Immature natural killer cell (primary cell): ENCODE results near the gene TUBB3. TPM values are rescaled to one million over a fixed set of nuclear protein-coding genes. Genes with fewer than 3 reads are reported as not detected.
"Not testable (repeated sequence)": the region's sequence is repeated elsewhere in the genome, so short reads cannot be mapped to it uniquely, and the experiment has no call there.

ENCODE experiments used
- DNase-seq, 3 donors: peaks; one replicate each; pipeline ENCODE4 v3.0.0; 2022; ENCODE audit warnings: mixed read lengths in 1 of 3
- H3K27ac Mint-ChIP-seq, 6 donors: one replicate each; pipeline ENCODE4 v1.8.0; 2020; ENCODE audit warnings: mixed read lengths in 6 of 6, mild to moderate bottlenecking in 5 of 6, inconsistent platforms in 4 of 6, moderate library complexity in 3 of 6
- H3K27me3 Mint-ChIP-seq, 3 donors: one replicate each; pipeline ENCODE4 v1.8.0; 2020 to 2021; ENCODE audit warnings: low read depth in 3 of 3, mild to moderate bottlenecking in 3 of 3, mixed read lengths in 3 of 3, moderate library complexity in 3 of 3, inconsistent platforms in 1 of 3
- H3K36me3 Mint-ChIP-seq, 3 donors: one replicate each; pipeline ENCODE4 v1.8.0; 2020; ENCODE audit warnings: mixed read lengths in 3 of 3, inconsistent platforms in 2 of 3, mild to moderate bottlenecking in 2 of 3
- H3K4me1 Mint-ChIP-seq, 2 donors: one replicate each; pipeline ENCODE4 v1.8.0; 2020; ENCODE audit warnings: inconsistent platforms in 2 of 2, mild to moderate bottlenecking in 2 of 2, mixed read lengths in 2 of 2, moderate library complexity in 1 of 2
- H3K4me3 Mint-ChIP-seq, 5 donors: one replicate each; pipeline ENCODE4 v1.8.0; 2020; ENCODE audit warnings: mild to moderate bottlenecking in 5 of 5, mixed read lengths in 5 of 5, inconsistent platforms in 3 of 5, moderate library complexity in 3 of 5
- H3K9me3 Mint-ChIP-seq, 6 donors: one replicate each; pipeline ENCODE4 v1.8.0; 2020; ENCODE audit warnings: mild to moderate bottlenecking in 6 of 6, mixed read lengths in 6 of 6, inconsistent platforms in 4 of 6, moderate library complexity in 3 of 6
- polyA plus RNA-seq, 3 donors: library from polyadenylated mRNA; unstranded; fragments of 300-500 nt; fragmentation: Illumina TruSeq; gene quantifications; one replicate each; pipeline ENCODE4 v1.2.3, GENCODE V29; 2021

The TUBB3 gene
- polyA plus RNA-seq, 3 donors from 2014 or later = not detected

GRCh38 chr16:89964201-89964600 is 41.1 kb downstream of the TUBB3 start:
- H3K27ac Mint-ChIP-seq = no peak overlapping the region
- DNase-seq = no peak
- H3K4me3 Mint-ChIP-seq = no peak overlapping the region
- H3K27me3 Mint-ChIP-seq = peaks cover 0 to 3% (median 0%) of the 10 kb centered on the region in 3 donors
- no peaks in the 10 kb centered on the region for H3K9me3 Mint-ChIP-seq
- H3K36me3 Mint-ChIP-seq = peaks cover 0 to 11% (median 2%) of the 10 kb centered on the region in 3 donors
- H3K4me1 Mint-ChIP-seq = peaks cover 0 to 1% of the 10 kb centered on the region in 2 donors

DNA sequence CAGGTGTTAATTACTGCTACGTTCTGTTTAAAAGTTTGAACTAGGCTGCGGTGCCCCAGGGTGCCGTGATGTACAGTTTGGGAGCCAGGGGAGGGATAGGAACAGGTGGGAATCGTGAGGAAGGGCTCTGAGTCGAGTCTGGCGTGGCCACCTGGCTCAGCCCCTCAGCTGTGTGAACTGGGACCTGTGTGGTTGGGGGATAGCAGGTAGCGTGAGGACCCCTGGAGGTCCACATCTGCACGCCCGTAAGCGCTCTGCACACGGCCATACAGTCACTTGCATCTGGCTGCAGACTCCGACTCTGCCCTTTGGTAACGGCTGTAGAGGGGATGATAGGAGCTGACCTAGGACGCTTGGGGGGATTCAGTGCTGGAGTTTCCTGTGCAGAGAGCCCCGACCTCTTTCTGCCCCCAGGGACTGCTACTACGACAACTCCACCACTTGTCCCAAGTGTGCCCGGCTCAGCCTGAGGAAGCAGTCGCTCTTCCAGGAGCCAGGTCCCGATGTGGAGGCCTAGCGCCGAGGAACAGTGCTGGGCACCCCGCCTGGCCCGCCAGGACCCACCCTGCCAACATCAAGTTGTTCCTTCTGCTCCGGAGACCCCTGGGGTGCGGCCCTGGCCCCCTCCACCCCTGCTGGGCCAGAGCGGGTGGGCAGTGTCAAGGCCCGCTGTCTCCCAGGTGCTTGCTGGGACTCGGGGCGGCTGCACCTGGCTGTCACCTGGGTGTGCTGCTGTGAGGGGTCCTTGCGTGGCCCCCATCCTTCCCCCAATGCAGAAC is 42.5 kb downstream of the TUBB3 start:
- H3K4me1 Mint-ChIP-seq = peaks cover under 1 to 3% of the 10 kb centered on the region in 2 donors
- no peak overlapping the region for H3K27ac Mint-ChIP-seq
- DNase-seq = no peak
- H3K9me3 Mint-ChIP-seq = no peaks in the 10 kb centered on the region
- no peak overlapping the region for H3K4me3 Mint-ChIP-seq
- peaks cover 0 to 4% (median 0%) of the 10 kb centered on the region in 3 donors for H3K36me3 Mint-ChIP-seq
- H3K27me3 Mint-ChIP-seq = no peaks in the 10 kb centered on the region

- H3K4me1 Mint-ChIP-seq = peaks cover 12% of the 10 kb centered on the region in 2 donors
These were observed 43.6 kb downstream of the TUBB3 start for GRCh38 chr16:89966756-89967155.

DNA sequence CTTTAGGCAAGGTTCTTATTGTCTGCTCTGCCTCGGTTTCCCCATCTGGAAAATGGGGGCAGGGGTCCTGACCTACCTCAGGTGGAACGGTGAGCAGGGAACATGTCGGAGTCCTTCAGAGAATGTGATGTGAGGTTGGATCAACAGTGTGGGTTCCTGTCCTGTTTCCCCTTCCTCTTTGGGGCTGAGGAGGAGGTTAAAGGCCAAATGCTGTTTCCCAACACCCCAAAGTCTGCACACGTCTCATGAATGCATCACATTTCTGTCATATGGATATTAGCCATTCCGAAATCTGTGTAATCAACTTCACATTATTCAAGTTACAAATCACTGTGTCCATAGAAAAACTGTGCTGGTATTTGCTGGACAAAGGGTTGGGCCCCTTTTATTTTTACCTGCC is 44.3 kb downstream of the TUBB3 start:
- H3K4me1 Mint-ChIP-seq = peaks cover 14 to 15% of the 10 kb centered on the region in 2 donors
- H3K4me3 Mint-ChIP-seq, H3K27me3 Mint-ChIP-seq, H3K27ac Mint-ChIP-seq, DNase-seq, H3K36me3 Mint-ChIP-seq, H3K9me3 Mint-ChIP-seq: not testable (repeated sequence)

More at GRCh38 chr16:89966756-89967155, 43.6 kb downstream of the TUBB3 start:
- H3K27ac Mint-ChIP-seq = no peak overlapping the region
- H3K4me3 Mint-ChIP-seq = no peak overlapping the region
- DNase-seq = no peak
- no peaks in the 10 kb centered on the region for H3K27me3 Mint-ChIP-seq
- H3K36me3 Mint-ChIP-seq = peaks cover 0 to 4% (median 3%) of the 10 kb centered on the region in 3 donors
- H3K9me3 Mint-ChIP-seq = peaks cover 0 to 1% (median 0%) of the 10 kb centered on the region in 6 donors

- H3K27ac Mint-ChIP-seq, H3K4me3 Mint-ChIP-seq, H3K9me3 Mint-ChIP-seq, H3K36me3 Mint-ChIP-seq, H3K27me3 Mint-ChIP-seq, DNase-seq: not testable (repeated sequence)
- peaks cover 17 to 19% of the 10 kb centered on the region in 2 donors for H3K4me1 Mint-ChIP-seq
These were observed 44.9 kb downstream of the TUBB3 start for GRCh38 chr16:89968074-89968473.

DNA sequence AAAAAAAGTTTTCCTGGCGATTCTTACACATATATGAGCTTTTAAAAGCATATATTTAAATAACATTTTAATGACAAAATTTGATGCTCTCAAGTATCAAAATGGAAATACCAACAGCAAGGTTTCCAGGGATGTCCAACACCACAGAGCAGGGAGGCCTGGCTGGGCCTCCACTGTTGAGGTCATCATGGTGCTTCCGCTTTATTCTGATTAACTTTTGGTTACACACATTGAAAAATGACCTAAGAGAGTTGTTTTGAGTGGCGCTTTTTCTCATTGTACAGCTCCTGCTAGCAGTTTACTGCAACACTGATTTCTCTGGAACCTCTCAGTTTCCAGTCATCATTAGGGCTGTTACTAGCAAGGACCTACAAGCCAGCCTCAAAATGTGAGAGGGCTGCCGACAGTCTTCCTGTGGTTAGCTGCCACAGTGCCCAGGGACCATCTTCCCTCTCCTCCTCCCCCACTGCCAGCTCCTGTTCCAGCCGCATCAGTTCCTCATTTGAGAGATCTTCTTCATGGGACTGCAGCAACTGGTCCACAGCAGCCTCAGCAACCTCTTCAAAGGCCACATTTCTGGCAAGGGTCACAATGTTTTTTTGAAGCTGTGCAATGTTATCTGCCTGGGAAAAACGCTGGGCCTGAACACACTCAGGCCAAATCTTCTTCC is 46.7 kb downstream of the TUBB3 start:
- Mint-ChIP-seq H3K4me3 (peak overlapping the region in 2 of 5 donors; percentile 13 to 14), H3K36me3 (peaks cover 0 to 3% (median 0%) of the 10 kb centered on the region in 3 donors), H3K27ac (no peak overlapping the region), H3K27me3 (peaks cover 6 to 10% (median 9%) of the 10 kb centered on the region in 3 donors), H3K4me1 (peaks cover 24 to 32% of the 10 kb centered on the region in 2 donors), H3K9me3 (peaks cover 0 to 1% (median 0%) of the 10 kb centered on the region in 6 donors)
- DNase-seq = no peak

- Mint-ChIP-seq H3K4me3 (peak overlapping the region; percentile 96 to 97 (median 97)), H3K27ac (peak overlapping the region; percentile 71 to 94 (median 82)), H3K9me3 (peaks cover 0 to 1% (median 0%) of the 10 kb centered on the region in 6 donors), H3K27me3 (peaks cover 6 to 10% (median 9%) of the 10 kb centered on the region in 3 donors), H3K36me3 (peaks cover 0 to 3% (median 0%) of the 10 kb centered on the region in 3 donors), H3K4me1 (peaks cover 24 to 40% of the 10 kb centered on the region in 2 donors)
- DNase-seq = no peak
These were observed 48.5 kb downstream of the TUBB3 start for GRCh38 chr16:89971495-89972243.

DNA sequence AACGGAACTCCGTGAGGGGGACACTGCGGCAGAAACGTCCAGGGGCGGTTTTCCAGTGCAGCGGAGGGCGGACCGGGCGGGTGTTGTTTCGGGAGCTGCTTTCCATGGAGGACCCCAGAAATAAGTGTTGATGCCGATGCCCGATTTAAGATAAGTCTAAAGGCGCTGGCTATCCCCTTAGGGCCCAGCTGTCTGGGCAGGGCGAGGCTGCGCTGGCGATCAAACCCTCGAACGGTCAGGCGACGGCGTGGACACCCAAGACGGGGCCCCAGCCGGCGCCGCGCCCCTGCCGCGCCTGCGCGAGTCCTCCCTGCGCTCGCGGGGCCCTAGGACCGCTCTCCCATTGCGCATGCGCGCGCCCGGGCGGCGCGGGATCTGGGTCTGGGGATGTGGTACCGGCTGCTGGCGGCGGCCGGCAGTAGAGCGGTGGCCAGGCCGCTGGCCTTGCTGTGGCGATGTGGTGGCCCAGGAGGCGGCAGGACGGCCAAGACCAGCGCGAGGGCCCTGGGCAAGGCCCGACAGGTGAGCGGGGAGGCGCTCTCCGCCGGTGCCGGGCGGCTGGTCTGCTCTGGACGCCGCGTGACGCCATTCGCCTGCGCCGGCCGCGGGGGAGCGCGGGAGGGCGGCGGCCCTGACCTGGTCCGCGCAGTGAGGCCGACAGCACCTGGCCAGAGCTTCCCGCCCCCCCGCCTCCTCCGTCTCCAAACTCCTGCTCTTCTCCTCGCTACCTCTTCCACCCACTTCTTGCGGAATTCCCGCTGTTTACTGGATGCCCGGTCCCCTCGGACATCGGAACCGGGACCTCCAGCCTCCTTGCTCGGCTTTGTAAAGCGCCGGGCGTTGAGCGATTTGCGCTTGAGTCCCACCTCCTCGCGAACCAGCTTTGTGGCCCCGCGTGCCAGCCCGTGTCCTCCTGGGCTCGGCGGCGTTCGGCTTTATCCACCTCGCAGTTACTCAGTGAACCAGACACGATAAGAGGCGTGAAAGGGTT is 49.4 kb downstream of the TUBB3 start:
- H3K27me3 Mint-ChIP-seq = peaks cover 6 to 10% (median 9%) of the 10 kb centered on the region in 3 donors
- H3K36me3 Mint-ChIP-seq = peaks cover 0 to 3% (median 0%) of the 10 kb centered on the region in 3 donors
- peak overlapping the region; percentile 96 to 97 (median 97) for H3K4me3 Mint-ChIP-seq
- peaks cover 24 to 45% of the 10 kb centered on the region in 2 donors for H3K4me1 Mint-ChIP-seq
- peak; percentile 94 to 96 (median 96) for DNase-seq
- peak overlapping the region; percentile 91 to 98 (median 94) for H3K27ac Mint-ChIP-seq
- H3K9me3 Mint-ChIP-seq = peaks cover 0 to 1% (median 0%) of the 10 kb centered on the region in 6 donors

GRCh38 chr16:89973235-89973634 is 50.1 kb downstream of the TUBB3 start:
- Mint-ChIP-seq H3K9me3 (peaks cover 0 to 1% (median 0%) of the 10 kb centered on the region in 6 donors), H3K27me3 (peaks cover 6 to 10% (median 9%) of the 10 kb centered on the region in 3 donors), H3K4me1 (peaks cover 24 to 46% of the 10 kb centered on the region in 2 donors), H3K27ac (peak overlapping the region; percentile 91 to 98 (median 94)), H3K4me3 (peak overlapping the region; percentile 96 to 97 (median 97)), H3K36me3 (peaks cover 0 to 3% (median 0%) of the 10 kb centered on the region in 3 donors)
- DNase-seq = no peak

- peaks cover 24 to 46% of the 10 kb centered on the region in 2 donors for H3K4me1 Mint-ChIP-seq
- peaks cover 6 to 10% (median 9%) of the 10 kb centered on the region in 3 donors for H3K27me3 Mint-ChIP-seq
- H3K27ac Mint-ChIP-seq = peak overlapping the region in 3 of 6 donors; percentile 19 to 76 (median 57)
These were observed 50.7 kb downstream of the TUBB3 start for GRCh38 chr16:89973654-89974335.

DNA sequence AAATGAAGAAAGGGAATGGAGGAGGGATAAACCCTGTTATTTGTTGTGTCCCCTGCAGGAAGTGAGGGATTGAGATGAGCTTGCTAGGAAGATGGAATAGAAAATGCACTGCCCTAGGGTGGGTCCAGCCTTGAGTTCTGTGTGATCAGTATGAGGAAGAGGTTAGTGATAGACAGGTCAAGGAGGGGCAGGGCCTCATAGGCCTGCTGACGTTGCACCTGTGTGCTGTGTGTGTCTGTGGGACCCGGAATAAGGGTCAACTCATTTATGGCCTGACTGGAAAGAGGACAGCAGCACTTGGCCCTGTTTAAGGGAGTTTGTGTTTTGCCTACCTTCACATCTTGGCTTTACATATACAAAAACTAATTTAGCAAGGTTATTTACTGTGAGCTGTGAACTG is 51.7 kb downstream of the TUBB3 start:
- H3K4me1 Mint-ChIP-seq = peaks cover 24 to 46% of the 10 kb centered on the region in 2 donors
- H3K36me3 Mint-ChIP-seq = peaks cover 3 to 4% (median 3%) of the 10 kb centered on the region in 3 donors
- H3K9me3 Mint-ChIP-seq = peaks cover 0 to 1% (median 0%) of the 10 kb centered on the region in 6 donors
- H3K27me3 Mint-ChIP-seq = peaks cover 6 to 10% (median 9%) of the 10 kb centered on the region in 3 donors
- DNase-seq = no peak
- peak overlapping the region in 1 of 6 donors; percentile 69 for H3K27ac Mint-ChIP-seq
- peak overlapping the region in 2 of 5 donors; percentile 2 to 45 for H3K4me3 Mint-ChIP-seq

More at GRCh38 chr16:89973654-89974335, 50.7 kb downstream of the TUBB3 start:
- no peak for DNase-seq
- peaks cover 0 to 1% (median 0%) of the 10 kb centered on the region in 6 donors for H3K9me3 Mint-ChIP-seq
- peak overlapping the region; percentile 96 to 97 (median 97) for H3K4me3 Mint-ChIP-seq
- H3K36me3 Mint-ChIP-seq = peaks cover under 1 to 3% (median 2%) of the 10 kb centered on the region in 3 donors

GRCh38 chr16:89981414-89981813 is 58.3 kb downstream of the TUBB3 start:
- Mint-ChIP-seq H3K27me3 (peaks cover 0 to 2% (median 0%) of the 10 kb centered on the region in 3 donors), H3K4me1 (peaks cover 0 to 6% of the 10 kb centered on the region in 2 donors), H3K9me3 (no peaks in the 10 kb centered on the region), H3K36me3 (peaks cover 9 to 38% (median 19%) of the 10 kb centered on the region in 3 donors), H3K27ac (no peak overlapping the region), H3K4me3 (no peak overlapping the region)
- DNase-seq = no peak
